Left ventricle myocardium inferior (tissue), 1 donor: ENCODE measurements around the gene SEMA7A. TPM values are rescaled to one million over a fixed set of nuclear protein-coding genes. Genes with fewer than 3 reads are reported as not detected.

ENCODE experiments used
- DNase-seq: peaks from one replicate; pipeline ENCODE4 v3.0.0-alpha.2; 2020
- H3K27ac ChIP-seq: fragments of 200-600 bp; replicated peaks from 2 replicates; pipeline ENCODE4 v1.8.0; 2021
- H3K27me3 ChIP-seq: fragments of 200-600 bp; 2 replicates; pipeline ENCODE4 v1.8.0; 2021; ENCODE audit warnings: low read depth
- H3K36me3 ChIP-seq: fragments of 200-600 bp; 2 replicates; pipeline ENCODE4 v1.8.0; 2021
- H3K4me1 ChIP-seq: fragments of 200-600 bp; 2 replicates; pipeline ENCODE4 v1.8.0; 2021
- H3K4me3 ChIP-seq: fragments of 200-600 bp; 2 replicates; pipeline ENCODE4 v1.8.0; 2021; ENCODE audit warnings: mild to moderate bottlenecking, moderate library complexity
- H3K9me3 ChIP-seq: fragments of 200-600 bp; replicated peaks from 2 replicates; pipeline ENCODE4 v1.8.0; 2021
- CTCF ChIP-seq: fragments of 200-600 bp; IDR thresholded peaks from 2 replicates; pipeline ENCODE4 v1.8.0; 2021; ENCODE audit warnings: antibody characterized with exemption, mild to moderate bottlenecking, borderline replicate concordance
- intact Hi-C: fragments of 100-400 bp; cut with micrococcal nuclease; formaldehyde crosslinking; loops from one replicate; pipeline ENCODE4 v1.11.0; 2022
- total RNA-seq: library from RNA; stranded (reverse); fragmentation: NEBNext Ultra II Directional; extraction: Animal tissue kit (Norgen Biotek cat#: 25700); gene quantifications from one replicate; pipeline ENCODE4 v1.2.1, GENCODE V29; 2021
- donor health status: DM: no; HTN: yes; CAD: no; lungs with severe emphysema.

SEMA7A gene
- total RNA-seq, 1 donor from 2014 or later = 1.5 TPM

GRCh38 chr15:74382004-74382816, 51.5 kb downstream of the SEMA7A start:
- Histone ChIP-seq H3K4me1 (peaks cover 40% of the 10 kb centered on the region), H3K27me3 (peaks cover 6% of the 10 kb centered on the region), H3K27ac (no peak overlapping the region), H3K9me3 (no peaks in the 10 kb centered on the region), H3K36me3 (no peaks in the 10 kb centered on the region), H3K4me3 (no peak overlapping the region)
- peak; percentile 95 for TF ChIP-seq CTCF
- peak; percentile 86 for DNase-seq
- intact Hi-C loops = loop anchor here (5.0 to 10.0 kb wide), 2 partner anchors 55 to 103 kb away; no protein-coding TSS in a partner anchor

GRCh38 chr15:74381481-74381880, 52.3 kb downstream of the SEMA7A start:
- DNase-seq = no peak
- Histone ChIP-seq H3K4me3 (no peak overlapping the region), H3K36me3 (no peaks in the 10 kb centered on the region), H3K27ac (no peak overlapping the region), H3K27me3 (peaks cover 6% of the 10 kb centered on the region), H3K4me1 (peaks cover 38% of the 10 kb centered on the region), H3K9me3 (no peaks in the 10 kb centered on the region)
- intact Hi-C loops = loop anchor here (5.0 to 10.0 kb wide), 2 partner anchors 56 to 103 kb away; no protein-coding TSS in a partner anchor
- no peak for TF ChIP-seq CTCF

- intact Hi-C loops = loop anchor here (5.0 to 10.0 kb wide), 2 partner anchors 56 to 104 kb away; no protein-coding TSS in a partner anchor
- Histone ChIP-seq H3K4me3 (no peak overlapping the region), H3K27me3 (peaks cover 6% of the 10 kb centered on the region), H3K27ac (no peak overlapping the region), H3K36me3 (no peaks in the 10 kb centered on the region), H3K9me3 (no peaks in the 10 kb centered on the region), H3K4me1 (peaks cover 34% of the 10 kb centered on the region)
- no peak for DNase-seq
- TF ChIP-seq CTCF = no peak
These were observed 52.6 kb downstream of the SEMA7A start for GRCh38 chr15:74381190-74381453.

- no peaks in the 10 kb centered on the region for H3K9me3 ChIP-seq
- no peak for DNase-seq
- H3K27ac ChIP-seq = no peak overlapping the region
- H3K36me3 ChIP-seq = no peaks in the 10 kb centered on the region
- intact Hi-C loops = loop anchor here (5.0 to 10.0 kb wide), 2 partner anchors 57 to 104 kb away; no protein-coding TSS in a partner anchor
- H3K27me3 ChIP-seq = peaks cover 6% of the 10 kb centered on the region
- no peak overlapping the region for H3K4me3 ChIP-seq
- no peak for TF ChIP-seq CTCF
- peaks cover 29% of the 10 kb centered on the region for H3K4me1 ChIP-seq
These were observed 53.2 kb downstream of the SEMA7A start for GRCh38 chr15:74380361-74381189.

- DNase-seq = no peak
- no peak for TF ChIP-seq CTCF
- H3K9me3 ChIP-seq = no peaks in the 10 kb centered on the region
- peaks cover 26% of the 10 kb centered on the region for H3K4me1 ChIP-seq
- no peak overlapping the region for H3K27ac ChIP-seq
- intact Hi-C loops = loop anchor here (10.0 kb wide), 1 partner anchor 256 kb away; no protein-coding TSS in a partner anchor
- peaks cover 6% of the 10 kb centered on the region for H3K27me3 ChIP-seq
- no peak overlapping the region for H3K4me3 ChIP-seq
- H3K36me3 ChIP-seq = no peaks in the 10 kb centered on the region
These were observed 54.9 kb downstream of the SEMA7A start for GRCh38 chr15:74378848-74379247.
